NCI-H82 (cell line): ENCODE measurements around the gene MYT1.

Experiments used
- DNase-seq: peaks from one replicate; lab custom pipeline; 2025; lab: John Stamatoyannopoulos, UW

Gene MYT1

DNA sequence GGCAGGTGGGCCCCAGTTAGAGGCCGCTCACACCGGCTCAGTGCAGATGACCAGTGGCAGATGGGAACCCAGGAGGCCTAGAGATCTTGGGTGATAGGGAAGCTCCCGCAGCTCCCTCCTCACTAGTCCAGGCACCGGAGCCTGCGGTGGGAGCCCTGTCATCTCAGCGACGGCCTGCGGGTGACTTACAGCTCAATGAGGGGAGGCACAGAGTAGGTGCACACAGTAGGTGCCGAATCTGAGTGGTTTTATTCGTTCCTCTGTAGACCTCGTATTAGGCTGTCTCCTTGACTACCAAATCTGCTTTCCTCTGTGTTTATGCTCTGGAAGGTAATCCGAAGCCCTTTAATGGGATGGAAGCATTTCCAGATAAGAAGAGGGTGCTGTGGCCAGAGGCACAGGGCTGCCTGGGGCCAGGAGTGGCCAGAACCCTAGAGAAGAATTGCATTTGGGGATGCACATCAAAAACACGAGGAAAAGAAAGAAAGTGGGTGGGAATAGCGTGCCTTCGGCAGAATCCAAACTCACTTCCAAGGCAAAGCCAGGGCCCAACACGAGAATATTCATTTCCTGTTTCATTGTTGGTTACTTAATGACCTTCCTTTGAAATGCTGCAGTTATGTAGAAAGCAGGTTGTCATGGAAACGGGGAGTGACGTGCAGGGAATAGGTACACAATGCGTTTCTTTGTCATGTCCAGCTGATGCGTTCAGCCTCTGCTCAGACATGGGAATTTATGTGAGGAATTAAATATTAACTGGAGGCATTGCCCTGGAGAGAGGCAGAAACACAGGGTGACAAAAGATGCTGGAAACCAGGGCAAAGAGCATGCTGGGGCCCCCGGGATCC lies 24.7 kb downstream of the MYT1 start:
- DNase-seq, result peak; percentile 93

DNA sequence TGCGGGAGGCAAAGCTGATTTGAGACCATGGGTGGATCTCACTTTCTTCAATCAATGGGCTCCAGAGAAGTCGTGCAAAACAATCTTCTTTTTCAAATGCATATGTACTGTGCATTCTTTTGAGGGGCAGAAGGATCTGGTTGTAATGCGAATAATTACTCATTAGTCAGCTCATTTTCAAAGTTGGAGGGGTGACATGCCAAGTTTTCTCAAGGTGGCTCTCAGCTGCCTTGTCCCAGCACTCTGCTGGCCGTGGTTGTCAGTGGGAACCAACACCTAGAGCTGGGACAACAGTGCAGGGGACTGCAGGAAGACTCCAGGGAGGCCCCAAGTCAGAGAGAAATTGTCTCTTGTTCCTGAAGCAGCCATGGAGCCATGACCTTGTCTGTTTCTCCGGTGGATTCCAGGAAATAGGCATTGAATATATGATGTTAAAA lies 25.3 kb downstream of the MYT1 start:
- no peak for DNase-seq

DNA sequence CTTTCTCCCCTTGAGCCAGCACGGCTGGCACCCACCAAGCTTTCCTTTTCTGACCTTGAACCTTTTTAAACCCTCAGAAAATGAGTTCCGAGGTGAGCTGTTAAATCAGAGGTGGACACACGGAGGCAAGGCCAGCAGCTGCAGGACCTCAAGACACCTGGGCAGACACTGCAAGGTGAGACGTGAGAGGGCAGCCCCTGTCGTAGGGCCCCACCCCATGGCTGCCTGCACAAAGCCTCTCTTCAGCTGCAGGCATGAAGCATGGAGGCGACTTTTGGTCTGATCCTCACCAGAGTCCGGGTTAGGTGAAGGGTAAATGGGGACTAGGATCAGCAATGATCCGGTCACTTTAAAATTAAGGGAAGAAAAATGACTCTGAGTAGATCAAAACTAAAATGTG lies 25.7 kb downstream of the MYT1 start:
- no peak for DNase-seq

DNA sequence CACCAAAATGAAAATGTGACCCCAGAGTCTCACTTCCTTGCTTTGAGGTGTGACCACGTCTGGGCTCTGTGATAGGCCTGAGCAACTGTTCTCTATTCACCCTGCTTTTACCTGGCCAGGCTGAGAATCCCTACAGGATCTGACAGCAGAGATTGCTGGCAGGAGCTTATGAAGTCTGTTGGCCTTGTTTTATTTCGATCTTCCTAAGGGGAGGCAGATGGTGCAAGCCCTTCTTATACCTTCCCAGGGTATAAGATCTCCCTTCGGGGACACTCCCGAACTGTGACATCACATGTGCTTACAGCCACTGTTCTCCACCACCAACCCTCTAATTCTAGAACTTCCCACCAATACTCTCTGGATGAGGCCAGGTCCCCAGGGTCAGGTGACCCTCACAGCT lies 26.8 kb downstream of the MYT1 start:
- DNase-seq, result peak; percentile 54

DNA sequence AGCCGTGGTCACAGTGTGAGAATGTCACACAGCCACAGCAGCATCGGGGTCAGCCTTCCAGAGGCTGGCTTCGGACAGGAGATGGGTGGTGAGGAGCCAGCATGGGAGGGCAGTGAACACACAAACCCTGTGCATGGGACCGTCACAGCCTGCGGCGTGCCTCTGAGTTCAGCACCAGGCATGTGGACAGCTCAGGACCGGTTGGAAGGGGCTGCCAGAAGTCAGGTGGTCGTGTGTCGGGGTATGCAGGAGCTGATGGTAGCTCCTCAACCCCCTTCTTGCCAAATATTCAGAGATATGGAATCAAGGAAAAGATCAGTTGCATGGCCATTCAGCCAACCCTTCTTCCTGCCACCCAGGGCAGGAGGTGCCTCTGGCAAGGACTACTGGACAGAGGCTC lies 28.2 kb downstream of the MYT1 start:
- DNase-seq, result no peak

DNA sequence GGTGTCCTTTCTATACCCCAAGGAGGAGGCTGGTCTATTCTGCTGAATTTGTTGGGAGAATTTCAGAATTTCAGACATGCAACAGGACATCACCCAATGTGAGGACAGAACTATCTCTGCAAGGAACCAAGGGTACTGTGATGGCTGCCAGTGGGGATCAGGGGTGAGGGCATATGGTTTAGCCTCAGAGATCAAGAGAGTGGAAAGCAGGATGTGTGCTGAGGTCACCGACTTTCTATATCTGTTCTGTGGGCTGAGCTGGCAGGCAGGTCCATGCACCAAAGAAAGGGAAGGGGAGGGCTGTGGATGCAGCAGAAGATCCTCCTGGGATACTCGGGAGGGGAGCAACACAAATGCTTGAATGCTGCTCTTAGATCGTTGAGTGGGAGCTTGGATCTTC lies 28.8 kb downstream of the MYT1 start:
- no peak for DNase-seq

DNA sequence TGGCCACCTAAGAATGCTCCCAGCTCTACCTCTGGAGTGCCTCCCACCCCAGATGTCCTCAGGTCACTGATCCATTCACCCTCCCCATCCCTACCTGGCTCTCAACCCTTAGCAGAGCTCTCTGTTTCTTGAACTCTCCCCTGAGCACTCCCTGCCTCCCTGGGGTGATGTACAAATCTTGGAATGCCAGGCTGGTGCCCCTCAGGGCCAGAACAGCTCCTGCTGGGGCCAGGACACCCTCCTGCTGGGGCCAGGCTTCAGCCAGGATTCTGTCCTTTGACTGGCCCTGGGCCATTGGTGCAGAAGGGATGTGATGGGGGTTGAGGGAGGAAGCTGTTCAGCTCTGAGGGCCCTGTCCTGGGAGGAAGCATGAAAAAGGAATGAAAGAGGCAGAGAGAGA lies 30.0 kb downstream of the MYT1 start:
- no peak for DNase-seq

DNA sequence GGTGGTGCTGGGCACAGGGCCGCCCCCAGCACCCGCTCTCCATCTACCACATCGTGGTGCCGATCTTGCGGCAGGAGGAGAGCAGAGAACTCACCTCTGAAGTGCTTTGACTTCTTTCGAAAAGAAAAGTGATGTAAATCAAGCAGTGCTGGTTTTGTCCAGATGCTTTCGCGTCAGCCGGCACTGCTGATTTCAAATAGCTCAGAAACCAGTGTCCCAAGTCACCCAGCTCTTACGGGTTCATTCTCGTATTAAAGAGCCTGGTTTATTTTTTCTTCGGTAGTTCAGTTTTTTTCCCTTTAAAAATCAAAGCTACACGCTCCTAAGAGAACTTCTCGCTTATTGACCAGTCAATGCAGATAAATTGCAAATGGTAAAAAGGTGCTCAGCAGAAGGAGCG lies 32.1 kb downstream of the MYT1 start:
- DNase-seq, result no peak

DNA sequence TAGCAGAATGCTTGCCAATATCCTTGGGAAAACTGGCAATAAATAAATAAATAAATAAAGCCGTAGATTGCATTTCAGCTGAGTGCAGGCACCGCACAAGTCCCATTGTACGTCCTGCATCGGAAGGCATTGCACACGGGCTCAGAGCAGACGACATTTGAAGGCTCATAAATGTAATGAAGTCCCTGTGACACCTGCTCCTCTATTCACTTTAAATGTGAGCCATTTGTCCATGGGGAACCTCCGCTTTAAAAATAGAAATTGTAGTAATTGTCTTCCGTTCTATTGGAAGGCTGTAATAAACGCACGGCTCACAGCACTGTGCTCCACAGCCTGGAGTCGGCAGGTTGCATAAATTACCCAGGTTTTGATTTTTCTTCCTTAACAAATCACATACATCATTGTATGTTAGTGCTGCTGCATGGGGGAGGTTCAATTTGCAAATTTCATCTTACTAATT lies 32.6 kb downstream of the MYT1 start:
- no peak for DNase-seq

DNA sequence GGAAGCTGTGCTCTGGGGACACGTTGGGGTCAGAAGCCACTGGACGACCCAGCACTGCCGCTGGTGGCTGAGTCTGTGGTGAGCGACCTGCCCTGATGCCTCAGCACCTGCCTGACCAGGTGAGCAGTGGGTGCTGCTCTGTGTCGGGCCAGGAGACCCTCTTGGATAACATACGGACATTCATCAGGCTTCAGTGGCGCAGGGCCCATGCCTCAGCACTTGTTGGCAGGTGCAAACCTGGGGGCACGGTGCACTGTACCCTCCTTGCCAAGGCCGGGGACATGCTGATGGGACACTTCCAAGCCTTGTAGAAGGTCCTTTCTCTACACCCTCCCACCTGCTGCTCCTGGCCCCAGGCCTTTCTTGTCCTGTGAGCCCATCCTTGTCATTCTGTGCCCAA lies 34.1 kb downstream of the MYT1 start:
- no peak for DNase-seq

DNA sequence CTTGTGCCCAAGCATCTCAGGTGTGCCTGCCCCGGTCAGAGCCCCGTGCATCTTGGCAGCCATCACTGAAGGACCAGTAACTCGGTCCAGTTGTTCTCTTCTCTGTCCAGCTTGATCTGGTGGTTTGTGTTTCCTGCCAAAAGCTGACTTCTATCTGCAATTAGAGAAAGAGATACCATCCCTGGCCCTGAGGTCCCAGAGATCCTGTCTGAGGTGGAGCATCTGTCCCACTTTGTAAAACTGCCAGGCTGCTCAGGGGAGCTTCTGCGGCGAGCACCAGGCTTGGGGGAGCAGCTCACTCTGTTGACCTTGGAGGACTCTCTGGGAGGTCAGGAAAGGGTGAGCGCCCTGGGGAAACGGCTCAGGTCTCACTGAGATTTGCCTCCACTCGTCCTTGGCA lies 35.1 kb downstream of the MYT1 start:
- DNase-seq, result no peak

DNA sequence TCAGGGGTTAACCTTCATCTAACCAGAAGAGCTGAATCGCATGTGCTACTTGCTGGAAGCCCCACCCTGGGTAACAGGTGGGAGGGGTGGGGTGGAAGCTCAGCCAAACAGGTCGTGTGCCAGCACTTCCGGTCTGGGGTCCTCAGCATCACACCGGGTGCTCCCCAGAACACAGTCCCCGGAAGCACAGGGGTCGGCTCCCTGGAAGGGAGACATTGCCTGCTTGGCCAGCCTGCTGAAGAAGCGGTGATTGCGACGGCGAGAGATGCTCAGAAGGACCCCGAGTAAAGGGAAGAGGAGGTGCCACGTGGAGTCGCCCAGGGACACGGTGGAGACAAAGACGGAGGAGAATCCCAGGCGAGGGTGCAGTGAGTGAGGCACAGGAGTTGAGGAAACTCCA lies 36.5 kb downstream of the MYT1 start:
- no peak for DNase-seq

DNA sequence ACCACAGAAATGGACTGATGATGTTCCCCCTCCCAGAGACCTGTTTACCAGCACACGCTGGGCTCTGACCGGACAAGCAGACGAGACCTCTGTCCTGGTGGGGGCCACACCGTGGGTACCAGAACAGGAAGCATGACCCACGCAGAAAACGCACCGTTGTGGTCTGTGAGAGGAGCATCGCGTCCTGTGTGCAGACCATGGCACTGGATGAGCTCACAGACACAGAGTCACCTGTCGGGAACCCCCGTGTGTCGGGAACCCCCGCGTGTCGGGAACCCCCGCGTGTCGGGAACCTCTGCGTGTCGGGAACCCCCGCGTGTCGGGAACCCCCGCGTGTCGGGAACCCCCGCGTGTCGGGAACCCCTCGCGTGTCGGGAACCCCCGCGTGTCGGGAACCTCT lies 37.4 kb downstream of the MYT1 start:
- no peak for DNase-seq

DNA sequence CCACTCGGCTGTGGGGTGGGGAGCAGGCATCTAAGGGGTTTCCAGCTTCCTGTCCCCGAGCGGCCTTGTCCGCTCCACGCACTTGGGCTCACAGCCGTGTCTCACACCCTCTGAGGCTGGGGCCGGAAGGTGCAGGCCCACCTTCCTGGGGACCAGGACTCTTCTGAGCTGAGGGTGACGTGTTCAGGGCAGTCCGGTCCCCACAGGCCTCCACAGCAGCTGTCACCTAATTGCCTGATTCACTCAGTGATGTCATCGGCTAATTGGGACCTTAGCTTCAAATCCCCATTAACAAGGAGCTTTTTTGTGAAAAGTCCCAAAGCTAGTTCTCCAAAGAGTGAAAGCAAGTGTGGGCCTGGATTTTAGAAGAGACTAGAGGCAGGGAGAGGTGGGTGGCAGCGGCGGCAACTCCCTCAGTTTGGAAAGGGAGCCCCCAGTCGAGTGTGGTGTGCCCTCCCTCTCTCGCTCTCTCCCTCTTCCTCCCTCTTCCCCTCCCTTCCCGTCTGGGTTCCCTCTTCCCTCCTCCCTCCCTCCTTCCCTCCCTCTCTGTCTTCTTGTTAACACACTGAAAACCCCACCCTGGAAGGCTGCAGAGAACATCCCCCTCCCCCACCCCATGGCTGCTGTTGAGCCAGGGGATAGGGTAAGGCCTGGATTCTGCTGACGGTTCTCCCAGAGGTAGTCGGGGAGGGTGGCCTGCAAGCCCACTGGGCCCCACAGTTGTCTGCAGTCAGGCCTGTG lies 39.0 kb downstream of the MYT1 start:
- peak; percentile 64 for DNase-seq

DNA sequence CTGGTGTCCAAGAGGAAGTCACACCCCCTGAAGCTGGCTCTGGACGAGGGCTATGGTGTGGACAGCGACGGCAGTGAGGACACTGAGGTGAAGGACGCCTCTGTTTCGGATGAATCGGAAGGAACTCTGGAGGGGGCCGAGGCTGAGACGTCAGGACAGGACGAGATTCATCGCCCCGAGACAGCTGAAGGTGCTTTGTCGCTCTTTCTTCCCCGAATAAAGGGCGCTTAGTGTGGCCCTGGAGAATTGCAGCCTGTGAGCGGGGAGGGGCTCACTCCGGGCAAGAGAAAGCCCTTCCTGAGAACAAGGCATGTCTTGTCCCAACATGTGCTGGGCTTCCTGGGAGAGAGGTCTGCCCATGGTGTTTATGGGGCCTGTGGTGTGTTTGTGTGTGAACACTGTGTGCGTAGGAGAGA lies 41.4 kb downstream of the MYT1 start:
- no peak for DNase-seq

DNA sequence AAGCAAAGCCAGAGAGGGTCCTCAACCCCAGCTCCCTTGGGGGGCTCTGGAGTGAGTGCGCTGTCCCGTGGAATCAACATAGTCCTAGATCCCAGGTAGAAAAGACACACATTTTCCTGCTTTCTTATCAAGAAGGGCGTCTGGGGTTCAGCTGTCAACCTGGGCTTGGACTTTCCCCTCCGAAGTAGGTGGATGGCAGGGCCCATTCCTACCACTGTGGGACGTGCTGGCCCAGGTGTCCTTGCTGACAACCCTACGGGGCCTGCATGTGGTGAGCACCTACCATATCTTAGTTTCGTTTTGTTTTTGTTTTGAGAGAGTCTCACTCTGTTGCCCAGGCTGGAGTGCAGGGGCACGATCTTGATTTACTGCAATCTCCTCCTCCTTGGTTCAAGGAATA lies 42.4 kb downstream of the MYT1 start:
- no peak for DNase-seq

DNA sequence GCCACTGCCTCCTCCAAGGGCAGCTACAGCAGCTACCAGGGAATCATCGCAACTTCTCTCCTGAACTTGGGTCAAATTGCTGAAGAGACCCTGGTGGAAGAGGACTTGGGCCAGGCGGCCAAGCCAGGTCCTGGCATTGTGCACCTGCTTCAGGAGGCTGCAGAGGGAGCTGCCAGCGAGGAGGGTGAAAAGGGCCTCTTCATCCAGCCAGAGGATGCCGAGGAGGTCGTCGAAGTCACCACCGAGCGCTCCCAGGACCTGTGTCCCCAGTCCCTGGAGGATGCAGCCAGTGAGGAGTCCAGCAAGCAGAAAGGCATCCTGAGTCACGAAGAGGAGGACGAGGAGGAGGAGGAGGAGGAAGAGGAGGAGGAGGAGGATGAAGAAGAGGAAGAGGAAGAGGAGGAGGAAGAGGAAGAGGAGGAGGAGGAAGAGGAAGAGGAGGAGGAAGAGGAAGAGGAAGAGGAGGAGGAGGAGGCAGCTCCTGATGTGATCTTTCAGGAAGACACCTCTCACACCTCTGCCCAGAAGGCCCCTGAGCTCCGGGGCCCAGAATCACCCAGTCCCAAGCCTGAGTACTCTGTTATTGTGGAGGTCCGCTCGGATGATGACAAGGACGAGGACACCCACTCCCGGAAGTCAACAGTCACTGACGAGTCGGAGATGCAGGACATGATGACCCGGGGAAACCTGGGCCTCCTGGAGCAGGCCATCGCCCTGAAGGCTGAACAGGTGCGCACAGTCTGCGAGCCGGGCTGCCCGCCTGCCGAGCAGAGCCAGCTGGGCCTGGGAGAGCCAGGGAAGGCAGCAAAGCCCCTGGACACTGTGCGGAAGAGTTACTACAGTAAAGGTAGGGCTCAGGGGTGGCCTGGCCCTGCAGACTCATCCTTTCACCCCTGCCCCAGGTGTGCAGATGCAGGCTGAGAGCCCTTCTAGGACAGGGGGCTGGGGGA lies 43.7 kb downstream of the MYT1 start:
- no peak for DNase-seq

DNA sequence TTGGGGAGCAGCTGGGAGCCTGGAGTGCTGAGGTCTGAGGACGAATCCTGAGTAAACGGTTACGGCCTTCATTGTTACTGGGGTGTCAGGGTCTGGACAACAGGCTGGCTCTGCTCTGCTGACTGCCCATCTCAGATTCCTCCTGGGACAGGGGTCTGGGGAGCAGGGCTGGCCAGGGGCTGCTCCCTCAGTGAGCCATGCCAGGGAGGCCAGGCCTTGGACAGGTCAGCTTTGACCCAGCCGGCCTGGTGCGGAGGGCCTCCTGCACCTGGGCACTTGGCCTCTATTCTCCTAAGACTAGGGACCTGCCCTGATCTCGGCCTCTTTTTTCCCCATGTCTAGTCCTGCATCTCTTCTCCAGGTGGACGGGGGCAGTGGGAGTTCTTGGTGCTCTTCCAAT lies 44.9 kb downstream of the MYT1 start:
- no peak for DNase-seq

DNA sequence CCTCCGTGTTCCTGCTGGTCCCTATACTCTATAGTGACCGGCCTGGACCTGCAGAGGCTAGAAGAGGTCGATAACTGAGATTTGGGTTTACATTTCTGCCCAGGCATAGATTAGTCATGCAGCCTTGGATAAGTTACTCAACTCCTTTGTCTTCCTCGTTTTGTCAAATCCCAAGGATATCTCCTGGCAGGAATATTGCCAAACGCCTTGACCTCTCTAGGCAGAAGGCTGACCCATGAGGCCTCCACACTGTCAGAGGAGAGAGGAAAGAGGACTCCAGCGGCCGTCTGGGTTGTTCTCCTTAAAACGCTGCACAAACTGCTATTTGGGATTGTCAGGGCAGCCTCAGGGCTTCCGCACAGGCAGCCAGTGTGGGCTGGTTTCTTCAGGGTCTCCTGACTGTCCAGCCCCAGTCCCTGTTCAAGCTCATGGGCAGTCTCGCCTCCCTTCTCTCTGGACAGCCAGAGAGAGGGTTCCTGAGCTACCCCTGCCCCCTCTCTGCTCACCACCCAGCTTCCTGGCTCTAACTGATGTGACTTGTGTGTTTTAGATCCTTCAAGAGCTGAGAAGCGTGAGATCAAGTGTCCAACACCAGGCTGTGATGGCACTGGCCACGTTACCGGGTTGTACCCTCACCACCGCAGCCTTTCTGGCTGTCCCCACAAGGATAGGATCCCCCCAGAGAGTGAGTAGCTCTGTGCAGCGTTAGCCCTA lies 46.6 kb downstream of the MYT1 start:
- no peak for DNase-seq

DNA sequence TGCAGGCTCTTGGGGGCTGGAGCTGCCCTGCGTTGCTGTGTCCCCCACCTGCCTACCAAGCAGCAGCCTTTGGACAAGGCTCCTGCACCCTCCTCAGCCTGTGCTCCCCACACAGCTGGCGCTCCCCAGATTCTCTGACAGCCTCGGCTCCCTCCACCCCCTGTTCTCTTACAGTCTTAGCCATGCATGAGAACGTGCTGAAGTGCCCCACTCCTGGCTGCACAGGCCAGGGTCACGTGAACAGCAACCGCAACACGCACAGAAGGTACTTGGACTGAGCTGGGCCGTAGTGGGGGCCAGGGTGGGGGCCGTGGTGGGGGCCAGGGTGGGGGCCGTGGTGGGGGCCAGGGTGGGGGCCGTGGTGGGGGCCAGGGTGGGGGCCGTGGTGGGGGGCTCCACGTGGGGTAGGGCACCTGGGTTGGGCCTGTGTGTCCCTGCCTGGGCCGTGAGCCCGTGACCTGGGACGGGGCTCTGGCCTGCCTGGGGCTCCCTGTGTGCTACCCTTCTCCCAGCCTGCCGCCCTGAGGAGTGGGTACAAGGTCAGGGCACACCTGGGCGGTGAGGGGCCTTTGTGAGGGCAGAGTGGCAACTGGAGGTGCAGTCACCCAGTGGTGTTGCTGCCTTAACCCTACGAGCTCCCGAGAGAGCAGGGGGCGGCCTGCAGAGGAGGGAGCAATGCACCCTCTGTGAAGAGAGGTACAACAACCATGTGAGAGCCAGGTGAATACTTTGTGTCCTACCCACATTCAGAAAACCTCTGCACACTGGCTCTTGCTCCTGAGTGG lies 47.8 kb downstream of the MYT1 start:
- no peak for DNase-seq

DNA sequence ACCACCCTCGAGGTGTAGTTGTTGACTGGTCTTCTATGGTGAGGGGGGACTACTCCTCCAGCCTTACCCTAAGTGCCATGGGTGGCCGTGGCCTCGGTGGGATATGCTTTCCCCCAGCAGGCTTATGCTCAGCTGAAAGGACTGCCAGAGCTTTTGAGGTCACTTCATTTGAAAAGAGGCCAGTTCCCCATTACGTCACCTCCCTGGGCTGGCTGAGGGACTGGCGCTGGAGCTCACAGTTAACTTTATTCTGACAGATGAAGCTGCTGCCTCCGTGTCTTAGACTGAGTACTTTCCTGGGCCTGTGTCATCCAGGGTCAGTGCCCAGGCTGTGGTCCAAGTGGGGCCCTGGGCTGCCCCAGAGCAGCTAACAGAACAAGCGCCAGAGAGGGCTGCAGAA lies 48.5 kb downstream of the MYT1 start:
- no peak for DNase-seq
